H1 (cell line): ENCODE data around the gene ACTR2.

Source experiments
- BCL11A ChIP-seq, 2 experiments: IDR thresholded peaks; one replicate each; pipeline ENCODE4 v1.6.1; 2011; ENCODE audit warnings: low read depth in 2 of 2, low read length in 2 of 2, mild to moderate bottlenecking in 2 of 2
- CHD7 ChIP-seq: fragments of 300-600 bp; sonication (generic); IDR thresholded peaks from 2 replicates; pipeline ENCODE4 v1.7.1; 2012; ENCODE audit warnings: low read length, moderate library complexity, mild to moderate bottlenecking, inconsistent platforms; ENCODE audit not compliant: insufficient replicate concordance
- CTCF ChIP-seq, 3 experiments: IDR thresholded peaks; 1 replicate in 2 of 3; 2 replicates in 1 of 3; pipeline versions ENCODE4 v1.5.1 to v1.6.1; 2011; ENCODE audit warnings: low read length in 3 of 3, mild to moderate bottlenecking in 3 of 3, inconsistent platforms in 2 of 3, low read depth in 1 of 3, moderate library complexity in 1 of 3; ENCODE audit not compliant: insufficient read depth in 1 of 3; ENCODE audit errors: control extremely low read depth in 1 of 3
- FOSL1 ChIP-seq: IDR thresholded peaks from 2 replicates; pipeline ENCODE4 v1.6.1; 2011; ENCODE audit warnings: mild to moderate bottlenecking, low read depth, low read length, moderate library complexity; ENCODE audit not compliant: insufficient read depth
- JUN ChIP-seq: IDR thresholded peaks from 2 replicates; pipeline ENCODE4 v1.6.1; 2011; ENCODE audit warnings: low read depth, mild to moderate bottlenecking, improper control_type of control experiment, low read length
- NANOG ChIP-seq: IDR thresholded peaks from 2 replicates; pipeline ENCODE4 v1.6.1; 2011; ENCODE audit warnings: low read length, low read depth, mild to moderate bottlenecking, inconsistent platforms; ENCODE audit not compliant: insufficient read depth, poor library complexity, severe bottlenecking
- POLR2A ChIP-seq, 2 experiments: IDR thresholded peaks; 1 replicate in 1 of 2; 2 replicates in 1 of 2; pipeline ENCODE4 v1.6.1; 2011; ENCODE audit warnings: low read depth in 2 of 2, low read length in 2 of 2, mild to moderate bottlenecking in 2 of 2; ENCODE audit errors: control extremely low read depth in 1 of 2
- TAF1 ChIP-seq: IDR thresholded peaks from 2 replicates; pipeline ENCODE4 v1.6.1; 2011; ENCODE audit warnings: mild to moderate bottlenecking, low read depth, low read length
- USF2 ChIP-seq: IDR thresholded peaks from 2 replicates; pipeline ENCODE4 v1.6.1; 2011; ENCODE audit warnings: low read length, improper control_type of control experiment
- YY1 ChIP-seq: IDR thresholded peaks from 2 replicates; pipeline ENCODE4 v1.6.1; 2011; ENCODE audit warnings: low read depth, mild to moderate bottlenecking, low read length

GRCh38 chr2:65265671-65266045 is 38.0 kb downstream of the ACTR2 start:
- TF ChIP-seq CTCF (IDR thresholded peaks at IDR 0.05; ENCODE audit: control extremely low read depth in 1 of 3, insufficient read depth in 1 of 3, low read depth in 1 of 3, low read length in 3 of 3) (no peak), FOSL1 (no peak), YY1 (no peak), BCL11A (IDR thresholded peaks at IDR 0.05; ENCODE audit: low read depth in 2 of 2, low read length in 2 of 2) (no peak), NANOG (no peak), POLR2A (IDR thresholded peaks at IDR 0.05; ENCODE audit: control extremely low read depth in 1 of 2, low read depth in 2 of 2, low read length in 2 of 2) (no peak), USF2 (no peak), TAF1 (no peak), JUN (no peak), CHD7 (no peak)
